HG03354 (cell line): ENCODE results near the gene TMEM247.

Experiments used
- ATAC-seq: cut with Tn5 transposase; IDR thresholded peaks from one replicate; pipeline ENCODE4 v1.9.1; 2021; ENCODE audit warnings: mild to moderate bottlenecking; ENCODE audit not compliant: unreplicated experiment, poor library complexity, severe bottlenecking

Gene TMEM247

GRCh38 chr2:46479265-46479664 is at the start of gene TMEM247:
TSS of gene TMEM247 (plus strand) at chr2:46479565.
- ATAC-seq = no peak

GRCh38 chr2:46430413-46430812 is 49.0 kb upstream of the TMEM247 start:
- no peak for ATAC-seq

DNA sequence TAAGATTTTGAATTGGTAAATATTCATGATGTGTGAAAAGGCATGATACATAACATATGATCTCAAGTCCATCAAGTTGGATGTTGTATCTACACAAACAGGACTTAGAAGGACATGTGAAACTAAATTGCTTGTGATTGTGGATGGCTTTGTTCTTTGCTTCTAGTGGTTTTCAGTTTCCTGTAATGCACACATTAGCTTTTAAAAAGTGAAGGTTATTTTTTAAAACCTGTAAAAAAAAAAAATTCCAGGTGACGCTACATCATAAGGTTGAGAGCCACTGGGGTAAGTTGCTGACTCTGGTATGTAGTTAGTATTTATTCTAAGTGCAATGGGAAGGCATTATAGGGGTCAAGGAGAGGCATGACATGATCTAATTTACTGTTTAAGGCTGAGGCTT is 48.4 kb upstream of the TMEM247 start:
- no peak for ATAC-seq

- ATAC-seq = no peak
Measured at GRCh38 chr2:46431481-46432235, 47.7 kb upstream of the TMEM247 start.

DNA sequence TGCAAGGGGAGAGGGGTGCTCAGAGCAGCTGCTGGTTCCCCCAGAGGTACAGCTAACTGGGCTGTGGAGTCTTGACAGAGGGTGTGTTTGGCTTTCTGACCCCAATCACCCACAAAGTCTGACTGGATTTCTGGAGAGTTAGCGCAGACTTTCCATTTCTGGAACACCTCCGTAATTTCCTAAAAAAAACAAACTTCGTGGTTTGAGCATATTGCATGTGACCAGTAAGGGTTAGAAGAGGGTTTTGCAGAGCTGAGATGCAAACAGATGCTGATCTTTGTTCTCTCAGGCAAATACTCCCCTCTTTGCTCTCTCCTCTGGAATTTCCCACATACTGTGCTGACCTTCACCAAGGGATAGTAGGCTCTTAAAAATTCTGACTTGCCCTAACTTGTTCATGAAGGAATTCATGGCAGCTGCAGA is 44.5 kb upstream of the TMEM247 start:
- no peak for ATAC-seq

DNA sequence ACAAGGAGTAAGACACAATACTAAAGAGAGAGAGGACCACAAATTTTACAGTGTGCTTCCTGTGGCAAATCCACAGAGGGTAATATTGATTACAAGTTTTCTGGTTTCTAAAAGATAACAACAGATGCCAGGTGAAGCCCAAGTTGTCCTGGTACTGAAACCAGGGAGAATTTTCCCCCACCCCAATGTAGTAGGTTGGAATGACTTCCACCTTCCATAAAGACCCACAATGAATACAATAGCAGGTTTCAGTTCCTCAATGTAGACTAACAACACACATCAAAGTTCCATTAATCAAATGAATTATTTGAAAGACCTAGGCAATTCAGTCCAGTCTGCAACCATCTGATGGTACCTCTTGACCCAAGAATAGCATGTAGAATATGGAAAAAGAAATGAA is 44.0 kb upstream of the TMEM247 start:
- ATAC-seq = no peak

DNA sequence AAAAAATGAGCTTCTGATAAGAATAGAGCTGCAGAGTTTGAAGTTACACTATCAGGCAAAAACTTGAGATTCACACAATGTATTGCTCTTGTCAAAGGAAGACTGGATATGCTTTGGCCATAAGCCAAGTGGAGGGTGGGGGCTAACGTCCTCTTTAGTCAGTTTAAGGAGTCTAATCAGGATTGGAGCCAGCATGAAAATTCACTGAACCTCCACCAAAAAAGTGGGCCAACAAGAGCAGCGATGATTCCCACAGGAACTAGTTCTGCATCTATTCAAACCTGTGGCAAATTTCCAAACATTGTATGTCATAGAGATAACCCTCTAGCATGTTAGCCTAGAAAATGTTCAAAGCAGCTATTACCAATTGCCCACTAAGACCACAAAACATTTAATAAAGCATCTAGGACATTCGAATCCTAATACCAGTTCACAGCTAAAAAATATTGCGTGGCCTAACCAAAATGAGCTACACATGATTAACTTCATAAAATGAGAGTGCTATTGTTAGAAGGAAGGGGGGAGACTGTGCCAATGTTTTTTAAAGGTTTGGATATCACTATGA is 43.5 kb upstream of the TMEM247 start:
- ATAC-seq = no peak

DNA sequence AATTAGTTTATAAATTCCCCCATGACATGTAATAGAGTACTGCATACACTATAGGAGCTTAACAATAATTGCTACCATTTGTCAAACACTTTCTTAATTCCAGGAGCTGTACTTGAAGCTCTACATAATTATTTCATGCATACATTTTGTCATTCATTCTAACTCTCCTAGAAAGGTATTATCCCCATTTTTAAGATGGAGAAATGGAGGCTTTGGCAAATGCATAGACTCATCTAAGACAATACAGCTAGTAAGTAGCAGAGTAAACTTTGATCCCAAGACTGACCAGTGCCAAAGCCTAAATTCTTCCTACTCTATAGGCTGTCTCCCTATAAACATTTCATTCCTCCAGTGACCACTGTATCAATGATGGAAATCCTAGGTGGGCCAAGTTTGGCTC is 42.6 kb upstream of the TMEM247 start:
- ATAC-seq = no peak

DNA sequence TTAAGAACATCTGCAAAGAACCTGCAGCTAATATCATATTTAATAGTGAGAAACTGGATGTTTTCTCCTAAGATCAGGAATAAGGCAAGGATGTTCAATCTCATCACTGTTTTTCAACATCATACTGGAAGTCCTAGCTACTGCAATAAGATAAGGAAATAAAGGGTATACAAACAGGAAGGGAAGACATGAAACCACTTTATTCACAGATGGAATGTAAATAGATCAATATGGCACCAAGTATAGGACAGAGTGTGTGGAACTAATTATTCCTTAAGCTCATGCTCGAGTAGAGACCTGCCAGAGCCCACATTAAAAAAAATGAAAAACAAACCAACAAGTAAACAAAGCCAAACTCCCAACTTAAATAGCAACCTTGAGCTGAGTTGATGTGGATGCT is 41.3 kb upstream of the TMEM247 start:
- no peak for ATAC-seq

DNA sequence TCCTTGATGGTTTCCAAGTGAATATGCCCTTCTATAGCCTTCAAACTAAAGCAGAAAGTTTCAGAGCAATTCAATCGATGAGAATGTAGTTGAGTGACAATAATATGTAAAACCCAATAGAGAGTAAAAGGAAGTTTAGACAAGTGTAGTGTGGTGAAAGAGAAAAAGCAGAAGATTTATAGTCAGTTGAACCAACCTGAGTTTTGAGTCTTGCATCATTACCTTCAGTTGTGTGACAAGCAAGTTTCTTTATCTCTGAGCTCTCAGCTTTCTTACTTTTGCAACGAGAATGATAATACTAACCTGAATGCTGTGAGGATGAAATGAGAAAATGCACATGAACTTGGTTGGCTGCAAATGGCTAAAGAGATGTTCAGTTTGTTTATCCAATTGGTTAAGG is 40.6 kb upstream of the TMEM247 start:
- ATAC-seq = no peak

GRCh38 chr2:46439582-46439981 is 39.8 kb upstream of the TMEM247 start:
- ATAC-seq = no peak

DNA sequence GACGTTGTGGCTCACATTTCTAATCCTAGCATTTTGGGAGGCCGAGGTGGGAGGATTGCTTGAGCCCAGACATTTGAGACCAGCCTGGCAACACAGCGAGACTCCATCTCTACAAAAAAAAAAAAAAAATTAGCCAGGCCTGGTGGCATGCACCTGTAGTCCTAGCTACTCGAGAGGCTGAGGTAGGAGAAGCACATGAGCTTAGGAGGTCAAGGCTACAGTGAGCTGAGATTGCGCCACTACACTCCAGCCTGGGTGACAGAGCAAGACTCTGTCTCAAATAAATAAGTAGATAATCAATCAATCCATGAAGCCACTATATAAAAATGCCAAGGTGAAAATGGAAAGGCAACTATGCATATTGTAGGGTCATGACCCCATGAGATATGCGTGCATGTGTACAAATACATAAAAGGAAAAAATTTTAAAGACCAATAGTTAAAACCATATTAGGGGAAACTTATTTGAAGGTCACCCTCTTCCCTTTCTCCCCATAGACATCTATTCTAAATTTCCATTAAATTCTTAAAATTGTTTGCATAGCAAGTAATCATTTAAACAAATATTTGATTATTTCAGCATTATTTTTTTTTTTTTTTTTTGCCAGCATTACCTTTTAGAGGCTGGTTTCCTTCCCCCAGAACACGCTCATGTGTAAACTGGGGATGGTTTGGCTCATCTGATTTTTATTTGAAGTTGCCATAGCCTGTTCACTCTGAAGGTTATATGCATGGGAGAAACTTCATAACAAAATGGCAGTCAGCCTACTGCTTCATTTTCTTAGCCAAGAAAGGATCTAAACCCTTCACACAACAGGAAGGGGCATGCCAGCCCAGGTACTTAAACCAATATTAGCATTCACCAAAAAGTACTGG is 37.3 kb upstream of the TMEM247 start:
- no peak for ATAC-seq

- ATAC-seq = no peak
Measured at GRCh38 chr2:46444732-46445131, 34.6 kb upstream of the TMEM247 start.

- no peak for ATAC-seq
Measured at GRCh38 chr2:46445556-46445955, 33.8 kb upstream of the TMEM247 start.

GRCh38 chr2:46446871-46447568 is 32.3 kb upstream of the TMEM247 start:
- ATAC-seq = no peak

DNA sequence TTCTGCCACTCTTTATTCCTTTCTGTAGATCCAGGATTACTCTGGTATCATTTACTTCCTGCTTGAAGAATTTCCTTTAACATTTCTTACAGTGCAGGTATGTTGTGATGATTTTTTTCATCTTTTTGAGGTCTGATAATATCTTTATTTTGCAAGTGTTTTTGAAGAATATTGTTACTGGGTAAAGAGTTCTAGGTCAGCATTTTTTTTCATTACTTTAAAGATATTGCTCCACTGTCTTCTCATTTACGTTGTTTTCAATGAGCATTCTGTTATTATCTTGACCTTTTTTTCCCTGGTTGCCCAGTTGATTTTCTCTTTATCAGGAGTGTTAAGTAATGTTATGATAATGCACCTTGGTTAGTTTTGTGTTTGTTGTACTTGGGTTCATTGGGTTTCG is 31.7 kb upstream of the TMEM247 start:
- no peak for ATAC-seq

GRCh38 chr2:46448111-46448510 is 31.3 kb upstream of the TMEM247 start:
- ATAC-seq = no peak

DNA sequence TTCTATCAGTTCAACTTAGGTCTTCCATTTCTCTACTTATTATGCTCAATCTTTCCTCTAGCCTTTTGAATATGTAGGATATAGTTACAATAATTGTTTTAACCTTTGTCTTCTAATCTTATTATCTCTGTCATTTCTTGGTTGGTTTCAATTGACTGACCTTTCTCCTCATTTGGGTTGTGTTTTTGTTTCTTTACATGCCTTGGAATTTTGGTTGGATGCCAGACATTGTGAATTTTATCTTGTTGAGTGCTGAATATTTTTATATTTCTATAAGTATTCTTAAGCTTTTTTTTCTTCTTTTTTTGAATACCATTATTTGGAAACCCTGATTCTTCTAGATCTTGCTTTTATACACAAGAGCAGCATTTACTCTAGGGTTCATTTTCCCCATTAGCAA is 30.7 kb upstream of the TMEM247 start:
- no peak for ATAC-seq

DNA sequence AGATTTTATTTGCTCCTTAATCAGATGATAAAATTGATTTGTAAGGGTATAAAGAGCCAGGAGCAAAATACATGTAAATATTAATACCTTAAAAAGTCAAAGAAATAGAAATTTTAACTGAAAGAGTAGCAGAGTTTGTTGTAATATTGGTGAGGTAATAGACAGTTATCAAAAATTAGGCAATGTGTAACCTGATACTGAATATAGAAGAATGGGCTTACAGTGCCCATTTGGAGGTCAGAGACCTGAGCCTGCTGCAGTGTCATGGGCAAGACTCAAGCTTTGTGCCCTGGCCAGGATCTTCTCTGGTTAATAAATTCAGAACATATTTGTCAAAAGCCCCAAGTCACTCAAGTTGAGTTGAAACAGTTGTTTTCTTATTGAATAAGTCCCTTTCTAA is 29.7 kb upstream of the TMEM247 start:
- no peak for ATAC-seq

DNA sequence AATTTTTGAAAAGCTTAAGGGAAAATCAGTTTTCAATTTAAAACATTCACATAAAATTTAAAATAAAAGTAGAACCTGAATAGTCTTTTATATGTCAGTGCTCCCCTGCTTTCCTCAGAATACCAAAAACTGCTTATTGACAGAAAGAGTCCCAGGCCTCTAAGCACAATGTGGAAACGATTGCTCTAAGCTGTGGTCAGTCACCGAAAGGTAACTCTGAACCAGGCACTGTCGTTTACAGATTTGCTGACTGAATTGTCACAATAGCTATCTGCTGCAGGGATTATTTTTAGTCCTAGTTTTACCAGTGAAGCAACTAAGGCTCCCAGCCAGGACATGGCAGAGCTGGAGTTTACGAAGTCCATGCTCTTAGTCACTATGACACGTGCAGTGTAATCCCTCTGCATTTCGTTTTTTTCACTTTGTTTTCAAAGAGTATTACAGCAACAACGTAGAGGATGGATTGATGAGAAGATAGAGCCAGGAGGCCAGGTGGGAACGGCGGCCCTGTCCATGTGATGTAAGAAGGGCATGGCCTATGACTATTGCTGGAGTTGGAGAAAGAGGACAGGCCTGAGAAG is 28.1 kb upstream of the TMEM247 start:
- no peak for ATAC-seq
